Kidney (tissue), 14 donors: ENCODE measurements around the gene MYO1D. TPM values are rescaled to one million over a fixed set of nuclear protein-coding genes. Genes with fewer than 3 reads are reported as not detected.

ENCODE experiments used
- DNase-seq, 5 donors: peaks; one replicate each; pipeline ENCODE4 v3.0.0-alpha.2; 2013 to 2020
- FAIRE-seq: peaks from 2 replicates; lab custom pipeline; 2012; peaks lifted over from hg19 to GRCh38; lab: Jason Lieb, UNC
- H3K27ac ChIP-seq, 2 donors: one replicate each; pipeline ENCODE4 v1.7.0; 2013; ENCODE audit warnings: low read depth in 2 of 2, low read length in 2 of 2, inconsistent platforms in 1 of 2
- H3K27me3 ChIP-seq: one replicate; pipeline ENCODE4 v1.7.1; 2013; ENCODE audit warnings: low read length, inconsistent platforms; ENCODE audit not compliant: control insufficient read depth, insufficient read depth
- H3K36me3 ChIP-seq, 3 donors: one replicate each; pipeline versions ENCODE4 v1.7.0 to v1.7.1; 2013; ENCODE audit warnings: low read length in 3 of 3, control low read depth in 1 of 3, inconsistent platforms in 1 of 3; ENCODE audit not compliant: insufficient read depth in 3 of 3, control insufficient read depth in 2 of 3
- H3K4me1 ChIP-seq, 3 donors: one replicate each; pipeline versions ENCODE4 v1.7.0 to v1.7.1; 2013; ENCODE audit warnings: low read length in 3 of 3, inconsistent platforms in 1 of 3, low read depth in 1 of 3; ENCODE audit not compliant: control insufficient read depth in 2 of 3, insufficient read depth in 2 of 3
- H3K4me3 ChIP-seq, 3 donors: one replicate each; pipeline versions ENCODE4 v1.7.0 to v1.8.1; 2013; ENCODE audit warnings: low read length in 3 of 3, control low read depth in 1 of 3, inconsistent platforms in 1 of 3
- H3K9ac ChIP-seq, 3 donors: one replicate each; pipeline versions ENCODE4 v1.7.0 to v1.7.1; 2013; ENCODE audit warnings: low read length in 3 of 3, control low read depth in 1 of 3, inconsistent platforms in 1 of 3
- H3K9me3 ChIP-seq, 3 donors: one replicate each; pipeline versions ENCODE4 v1.7.0 to v1.7.1; 2013; ENCODE audit warnings: low read length in 3 of 3, control low read depth in 1 of 3, inconsistent platforms in 1 of 3; ENCODE audit not compliant: control insufficient read depth in 2 of 3, insufficient read depth in 1 of 3
- intact Hi-C: fragments of 100-400 bp; cut with DNase I; formaldehyde crosslinking; loops from one replicate; pipeline ENCODE4 v1.11.1; 2022
- polyA plus RNA-seq: library from polyadenylated mRNA; stranded (reverse); fragments of 350-450 nt; fragmentation: Illumina TruSeq; extraction: RNeasy Lipid Tissue Mini Kit (QIAGEN cat#74804); gene quantifications from one replicate; pipeline ENCODE4 v1.2.3, GENCODE V29; 2014; ENCODE audit warnings: low read depth, low replicate concordance; ENCODE audit not compliant: insufficient read depth
- total RNA-seq: library from RNA; stranded (reverse); fragmentation: NEBNext Ultra II Directional; extraction: Animal tissue kit (Norgen Biotek cat#: 25700); gene quantifications from one replicate; pipeline ENCODE4 v1.2.1, GENCODE V29; 2021
- TF ChIP-seq, protein P1 (sequence below): IDR thresholded peaks from 3 replicates; pipeline ENCODE4 v1.5.1; 2012; ENCODE audit warnings: mild to moderate bottlenecking, moderate library complexity, borderline replicate concordance; ENCODE audit not compliant: insufficient read depth; ENCODE audit errors: extremely low read depth
- donor health status: control.
- donor health status: control.
- donor health status: control.
- donor health status: control.
- donor health status: control.
- donor health status: DM: yes; HTN: yes; CAD: no.
- donor health status: Normal renal cell carcinoma (clear cell type).

Gene MYO1D
- total and polyA plus RNA-seq, 2 donors from 2014 or later, result 21.1 to 99.9 TPM

DNA sequence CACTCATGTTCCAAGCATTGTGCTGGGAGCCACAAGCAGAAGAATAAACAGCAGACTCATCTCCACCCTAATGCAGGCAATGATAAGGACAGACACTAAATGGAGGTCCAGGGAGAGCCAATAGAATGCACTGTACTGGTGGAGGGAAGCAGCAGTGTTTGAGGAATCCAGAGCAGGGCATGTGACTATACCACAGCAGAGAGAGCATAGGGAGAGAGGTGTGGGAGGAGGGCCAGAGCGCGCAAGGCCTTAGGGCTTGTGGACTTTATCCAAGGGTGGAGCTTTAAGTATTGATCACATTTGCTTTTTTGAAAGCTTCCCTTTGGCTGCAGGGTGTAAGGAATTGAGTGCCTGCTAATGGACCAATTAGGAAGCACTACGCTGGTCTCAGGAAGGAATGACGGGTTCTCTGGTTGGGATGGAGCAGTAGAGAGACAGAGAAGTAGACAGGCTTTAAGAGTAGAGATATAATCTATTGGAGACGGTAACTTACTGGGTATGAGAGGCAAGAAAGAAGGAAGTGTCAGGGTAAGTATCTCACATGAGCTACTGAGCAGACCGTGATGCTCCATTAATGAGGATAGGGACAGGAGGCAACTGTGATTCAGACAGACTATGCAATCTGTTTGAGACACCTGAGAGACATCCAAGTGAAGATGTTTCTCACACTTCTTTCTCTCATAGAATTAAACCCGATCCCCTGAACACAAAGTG lies 82.2 kb downstream of the MYO1D start:
- no peaks in the 10 kb centered on the region for H3K4me1 ChIP-seq
- H3K27ac ChIP-seq, result no peak overlapping the region
- no peaks in the 10 kb centered on the region for H3K36me3 ChIP-seq
- H3K4me3 ChIP-seq, result no peak overlapping the region
- DNase-seq, result no peak
- H3K27me3 ChIP-seq, result no peaks in the 10 kb centered on the region
- intact Hi-C loops, result no loop called here
- FAIRE-seq, result no peak
- no peaks in the 10 kb centered on the region for H3K9me3 ChIP-seq
- H3K9ac ChIP-seq, result no peak overlapping the region
- TF ChIP-seq, protein P1, sequence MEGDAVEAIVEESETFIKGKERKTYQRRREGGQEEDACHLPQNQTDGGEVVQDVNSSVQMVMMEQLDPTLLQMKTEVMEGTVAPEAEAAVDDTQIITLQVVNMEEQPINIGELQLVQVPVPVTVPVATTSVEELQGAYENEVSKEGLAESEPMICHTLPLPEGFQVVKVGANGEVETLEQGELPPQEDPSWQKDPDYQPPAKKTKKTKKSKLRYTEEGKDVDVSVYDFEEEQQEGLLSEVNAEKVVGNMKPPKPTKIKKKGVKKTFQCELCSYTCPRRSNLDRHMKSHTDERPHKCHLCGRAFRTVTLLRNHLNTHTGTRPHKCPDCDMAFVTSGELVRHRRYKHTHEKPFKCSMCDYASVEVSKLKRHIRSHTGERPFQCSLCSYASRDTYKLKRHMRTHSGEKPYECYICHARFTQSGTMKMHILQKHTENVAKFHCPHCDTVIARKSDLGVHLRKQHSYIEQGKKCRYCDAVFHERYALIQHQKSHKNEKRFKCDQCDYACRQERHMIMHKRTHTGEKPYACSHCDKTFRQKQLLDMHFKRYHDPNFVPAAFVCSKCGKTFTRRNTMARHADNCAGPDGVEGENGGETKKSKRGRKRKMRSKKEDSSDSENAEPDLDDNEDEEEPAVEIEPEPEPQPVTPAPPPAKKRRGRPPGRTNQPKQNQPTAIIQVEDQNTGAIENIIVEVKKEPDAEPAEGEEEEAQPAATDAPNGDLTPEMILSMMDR, result no peak

DNA sequence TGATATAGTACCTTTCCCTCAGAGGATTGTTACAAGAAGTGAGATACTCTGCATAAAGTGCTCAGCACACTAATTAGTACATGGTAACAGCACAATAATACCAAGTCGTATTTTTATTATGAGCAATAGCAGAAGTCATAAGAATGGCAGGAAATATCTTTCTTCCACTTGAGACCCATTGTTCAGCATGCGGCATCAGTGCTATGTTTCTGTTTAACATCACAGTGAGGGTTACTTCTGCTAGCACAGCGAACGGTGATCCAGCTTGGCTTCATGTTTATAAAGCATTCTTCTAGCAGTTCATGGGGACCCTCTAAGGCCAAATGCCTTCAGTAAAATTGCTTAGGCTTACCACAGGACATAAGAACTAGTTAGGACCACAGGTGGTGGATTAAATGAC lies 83.1 kb downstream of the MYO1D start:
- no peak overlapping the region for H3K4me3 ChIP-seq
- no peaks in the 10 kb centered on the region for H3K9me3 ChIP-seq
- DNase-seq (no peak), FAIRE-seq (no peak)
- intact Hi-C loops, result no loop called here
- H3K4me1 ChIP-seq, result no peaks in the 10 kb centered on the region
- TF ChIP-seq, protein P1, result no peak
- H3K27ac ChIP-seq, result no peak overlapping the region
- no peaks in the 10 kb centered on the region for H3K36me3 ChIP-seq
- H3K27me3 ChIP-seq, result no peaks in the 10 kb centered on the region
- H3K9ac ChIP-seq, result no peak overlapping the region

DNA sequence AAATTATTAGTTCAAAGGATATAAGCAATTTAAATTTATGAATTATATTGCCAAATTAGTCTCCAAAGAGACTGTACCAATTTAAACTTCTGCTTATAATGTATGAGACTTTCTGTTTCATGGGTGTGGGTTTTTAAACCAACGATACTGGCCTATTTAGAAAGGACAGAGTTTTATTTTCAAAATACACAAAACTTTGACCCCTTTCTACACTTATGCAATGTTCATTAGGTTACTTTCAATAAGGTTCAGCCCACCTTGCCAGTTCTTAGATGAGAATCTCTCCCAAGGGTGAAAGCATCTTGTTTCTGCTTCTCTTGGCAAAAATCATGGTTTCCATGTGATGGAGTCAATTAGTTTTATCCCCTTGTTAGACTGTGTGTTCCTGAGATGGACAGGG lies 84.7 kb downstream of the MYO1D start:
- H3K4me1 ChIP-seq, result no peaks in the 10 kb centered on the region
- TF ChIP-seq, protein P1, result no peak
- H3K36me3 ChIP-seq, result no peaks in the 10 kb centered on the region
- FAIRE-seq, result no peak
- H3K9me3 ChIP-seq, result no peaks in the 10 kb centered on the region
- DNase-seq, result no peak
- H3K4me3 ChIP-seq, result no peak overlapping the region
- intact Hi-C loops, result no loop called here
- H3K27ac ChIP-seq, result no peak overlapping the region
- H3K9ac ChIP-seq, result no peak overlapping the region
- H3K27me3 ChIP-seq, result no peaks in the 10 kb centered on the region

DNA sequence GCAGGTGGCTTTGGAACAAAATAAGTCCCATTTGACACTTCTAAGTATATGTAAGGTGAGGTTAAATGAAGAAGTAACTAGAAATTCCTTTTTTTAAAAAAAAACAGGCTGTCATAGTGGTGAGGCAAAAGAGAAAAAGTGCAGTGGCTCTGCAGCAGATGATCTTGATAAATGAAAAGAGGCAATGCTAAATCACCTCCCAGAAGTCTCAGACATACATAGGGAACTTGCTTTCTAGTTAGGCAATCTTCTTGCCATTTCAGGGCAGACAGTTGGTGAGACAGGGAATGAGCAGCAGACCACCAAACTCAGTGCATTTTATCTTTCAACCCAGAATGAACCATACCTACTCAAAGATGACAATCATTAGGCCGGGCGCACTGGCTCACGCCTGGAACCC lies 90.8 kb downstream of the MYO1D start:
- H3K36me3 ChIP-seq, result no peaks in the 10 kb centered on the region
- FAIRE-seq, result no peak
- intact Hi-C loops, result loop anchor here (10.0 kb wide), 2 partner anchors 89 to 119 kb away; partner anchors contain the start of gene MYO1D
- H3K9ac ChIP-seq, result no peak overlapping the region
- H3K27me3 ChIP-seq, result no peaks in the 10 kb centered on the region
- TF ChIP-seq, protein P1, result no peak
- DNase-seq, result no peak
- H3K9me3 ChIP-seq, result no peaks in the 10 kb centered on the region
- no peak overlapping the region for H3K27ac ChIP-seq
- no peak overlapping the region for H3K4me3 ChIP-seq
- no peaks in the 10 kb centered on the region for H3K4me1 ChIP-seq
